Motor neuron (in vitro differentiated cells): ENCODE data around the gene RBP2. TPM values are rescaled to one million over a fixed set of nuclear protein-coding genes. Genes with fewer than 3 reads are reported as not detected.

Experiments
- total RNA-seq, 8 experiments: library from RNA; unstranded; fragments of 300-600 nt; gene quantifications; 2 replicates each; pipeline versions ENCODE4 v1.2.3 to v1.2.4, GENCODE V29; 2022

Gene RBP2
- total RNA-seq, 8 experiments from 2014 or later, result 0.73 to 3.3 (median 1.4) TPM; not detected in 3

Other genes starting within 250 kb of the RBP2 start
- 10 to 100 TPM; 42.2 to 81.5 (median 60.6) TPM for gene MRPS22, start 132.5 kb downstream of the RBP2 start, total RNA-seq
- gene COPB2, start 86.9 kb downstream of the RBP2 start, total RNA-seq, result 100 to 1,000 TPM; 111 to 199 (median 163) TPM
- gene RBP1, start 63.2 kb upstream of the RBP2 start, total RNA-seq, result 1,000 to 10,000 TPM in 2 of 8 experiments, 100 to 1,000 TPM in 4, 10 to 100 TPM in 2; 48.2 to 1,464 (median 577) TPM
- 10 to 100 TPM in 2 of 8 experiments, 1 to 10 TPM in 5, under 1 TPM in 1; 0.66 to 13.4 (median 6.1) TPM for gene NMNAT3, start 201.5 kb upstream of the RBP2 start, total RNA-seq